T-helper 1 cell treated with Interleukin-12 subunit alpha and Interleukin-12 subunit beta and Interleukin-4 antibody, amounts not matched to agents 30 ng/mL and 1 ng/mL, for 36 hours (primary cell): Measurements from ENCODE around the gene PPM1E. TPM values are rescaled to one million over a fixed set of nuclear protein-coding genes. Genes with fewer than 3 reads are reported as not detected.

Source experiments
- intact Hi-C: fragments of 100-400 bp; cut with micrococcal nuclease; formaldehyde crosslinking; loops from one replicate; pipeline ENCODE4 v1.15.1; 2024
- total RNA-seq: library from RNA; stranded (reverse); gene quantifications from 2 replicates; pipeline ENCODE4 v1.2.3, GENCODE V29; 2022

PPM1E gene
- total RNA-seq, 1 donor from 2014 or later, result 0.02 TPM

GRCh38 chr17:59030811-59031210 is 275.2 kb downstream of the PPM1E start:
- intact Hi-C loops, result no loop called here

Other genes with a start within 250 kb of the PPM1E start
- gene MTMR4, start 241.2 kb upstream of the PPM1E start, total RNA-seq, result 69.4 and 78.1 TPM in 2 replicates
- 0.44 TPM in 2 replicates for gene TEX14, start 63.8 kb upstream of the PPM1E start, total RNA-seq
- 74.7 and 77.4 TPM in 2 replicates for gene RAD51C, start 63.3 kb upstream of the PPM1E start, total RNA-seq